ENCODE measurements around the gene TNS1. TPM values are rescaled to one million over a fixed set of nuclear protein-coding genes. Genes with fewer than 3 reads are reported as not detected.

TNS1 gene
- total RNA-seq, 1 donor from 2014 or later: 505 TPM

DNA sequence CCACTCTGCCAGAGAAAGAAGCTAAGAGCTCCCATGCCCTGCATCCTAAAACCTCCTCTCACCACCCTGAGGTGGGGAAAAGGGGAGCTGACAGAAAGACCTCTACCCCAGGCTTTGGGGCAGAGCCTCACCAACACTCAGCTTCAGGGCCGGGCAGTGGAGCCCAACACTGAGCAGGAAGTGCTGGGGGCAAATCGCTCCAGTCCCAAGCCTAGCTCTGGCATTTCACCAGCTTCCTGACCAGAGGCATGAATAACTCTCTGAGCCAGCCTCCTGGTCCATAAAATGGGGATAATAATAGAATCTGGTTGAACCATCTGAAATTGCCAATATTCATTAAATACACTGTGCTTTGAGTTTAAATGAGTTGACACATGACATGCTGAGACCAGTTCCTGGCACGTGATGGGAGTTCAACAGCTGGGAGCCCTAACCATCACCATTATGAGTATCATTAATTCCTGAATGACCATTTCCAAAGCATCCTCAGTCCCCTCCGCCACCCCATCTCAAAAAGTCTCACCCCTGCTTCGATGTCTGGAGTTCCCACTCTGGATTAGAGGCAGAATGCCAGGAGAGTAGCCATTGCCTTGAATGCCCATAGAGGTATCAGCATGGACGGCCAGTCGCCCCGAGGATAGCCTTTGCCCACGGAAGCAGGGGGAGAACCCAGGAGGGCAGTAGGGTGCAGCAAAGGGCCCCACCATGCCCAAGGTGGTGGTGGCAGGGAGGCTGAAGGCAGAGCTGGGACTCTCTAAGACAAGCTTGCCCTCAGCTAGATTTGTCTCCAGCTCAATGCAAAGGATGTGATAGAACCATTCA, 153.4 kb downstream of the TNS1 start:
- no peaks in the 10 kb centered on the region for H3K27me3 ChIP-seq (ENCODE audit: low read depth)
- peak overlapping the region; percentile 71 for H3K27ac ChIP-seq
- H3K4me1 ChIP-seq: peaks cover 89% of the 10 kb centered on the region
- peaks cover 6% of the 10 kb centered on the region for H3K9me3 ChIP-seq
- DNase-seq (no peak), ATAC-seq (peak in 1 of 2 donors; percentile 5)
- peaks cover 73% of the 10 kb centered on the region for H3K36me3 ChIP-seq
- H3K4me3 ChIP-seq: no peak overlapping the region
- intact Hi-C loops (cut with DNase I): no loop called here
- TF ChIP-seq, protein P1, sequence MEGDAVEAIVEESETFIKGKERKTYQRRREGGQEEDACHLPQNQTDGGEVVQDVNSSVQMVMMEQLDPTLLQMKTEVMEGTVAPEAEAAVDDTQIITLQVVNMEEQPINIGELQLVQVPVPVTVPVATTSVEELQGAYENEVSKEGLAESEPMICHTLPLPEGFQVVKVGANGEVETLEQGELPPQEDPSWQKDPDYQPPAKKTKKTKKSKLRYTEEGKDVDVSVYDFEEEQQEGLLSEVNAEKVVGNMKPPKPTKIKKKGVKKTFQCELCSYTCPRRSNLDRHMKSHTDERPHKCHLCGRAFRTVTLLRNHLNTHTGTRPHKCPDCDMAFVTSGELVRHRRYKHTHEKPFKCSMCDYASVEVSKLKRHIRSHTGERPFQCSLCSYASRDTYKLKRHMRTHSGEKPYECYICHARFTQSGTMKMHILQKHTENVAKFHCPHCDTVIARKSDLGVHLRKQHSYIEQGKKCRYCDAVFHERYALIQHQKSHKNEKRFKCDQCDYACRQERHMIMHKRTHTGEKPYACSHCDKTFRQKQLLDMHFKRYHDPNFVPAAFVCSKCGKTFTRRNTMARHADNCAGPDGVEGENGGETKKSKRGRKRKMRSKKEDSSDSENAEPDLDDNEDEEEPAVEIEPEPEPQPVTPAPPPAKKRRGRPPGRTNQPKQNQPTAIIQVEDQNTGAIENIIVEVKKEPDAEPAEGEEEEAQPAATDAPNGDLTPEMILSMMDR (IDR thresholded peaks at IDR 0.05): no peak

DNA sequence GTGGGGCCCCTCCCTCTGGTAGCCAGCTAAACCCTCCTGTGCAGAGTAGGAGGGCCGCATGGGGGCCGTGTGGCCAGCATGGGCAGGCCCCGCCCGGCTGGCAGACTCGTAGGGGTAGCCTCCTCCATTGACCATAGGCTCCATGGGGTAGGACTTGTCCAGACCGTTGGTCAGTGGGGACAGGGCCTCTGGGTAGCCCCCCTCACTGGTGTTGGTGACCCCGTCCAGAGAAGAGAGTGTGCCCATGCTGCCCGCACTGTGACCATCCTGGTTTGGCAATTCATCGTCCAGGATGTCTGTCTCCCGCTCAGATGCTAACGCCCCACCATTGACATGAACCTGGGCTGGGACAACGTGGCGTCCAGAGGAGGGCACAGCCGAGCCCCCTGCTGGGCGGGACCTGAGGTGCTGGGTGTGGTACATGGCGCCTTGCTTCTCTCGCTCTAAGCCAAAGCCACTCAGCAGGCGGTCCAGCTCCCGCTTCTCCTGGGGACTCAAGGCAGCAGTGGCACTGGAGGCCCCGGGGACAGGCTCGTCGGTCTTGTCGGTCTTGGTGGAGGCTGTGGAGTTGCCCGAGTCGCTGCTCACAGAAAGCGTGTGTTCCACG, 154.3 kb downstream of the TNS1 start:
- Histone ChIP-seq H3K4me1 (peaks cover 89% of the 10 kb centered on the region), H3K4me3 (no peak overlapping the region), H3K27me3 (ENCODE audit: low read depth) (no peaks in the 10 kb centered on the region), H3K27ac (peak overlapping the region; percentile 64), H3K36me3 (peaks cover 70% of the 10 kb centered on the region), H3K9me3 (peaks cover 6% of the 10 kb centered on the region)
- TF ChIP-seq, protein P1 (IDR thresholded peaks at IDR 0.05): no peak
- intact Hi-C loops (cut with DNase I): no loop called here
- ATAC-seq (no peak), DNase-seq (no peak)

DNA sequence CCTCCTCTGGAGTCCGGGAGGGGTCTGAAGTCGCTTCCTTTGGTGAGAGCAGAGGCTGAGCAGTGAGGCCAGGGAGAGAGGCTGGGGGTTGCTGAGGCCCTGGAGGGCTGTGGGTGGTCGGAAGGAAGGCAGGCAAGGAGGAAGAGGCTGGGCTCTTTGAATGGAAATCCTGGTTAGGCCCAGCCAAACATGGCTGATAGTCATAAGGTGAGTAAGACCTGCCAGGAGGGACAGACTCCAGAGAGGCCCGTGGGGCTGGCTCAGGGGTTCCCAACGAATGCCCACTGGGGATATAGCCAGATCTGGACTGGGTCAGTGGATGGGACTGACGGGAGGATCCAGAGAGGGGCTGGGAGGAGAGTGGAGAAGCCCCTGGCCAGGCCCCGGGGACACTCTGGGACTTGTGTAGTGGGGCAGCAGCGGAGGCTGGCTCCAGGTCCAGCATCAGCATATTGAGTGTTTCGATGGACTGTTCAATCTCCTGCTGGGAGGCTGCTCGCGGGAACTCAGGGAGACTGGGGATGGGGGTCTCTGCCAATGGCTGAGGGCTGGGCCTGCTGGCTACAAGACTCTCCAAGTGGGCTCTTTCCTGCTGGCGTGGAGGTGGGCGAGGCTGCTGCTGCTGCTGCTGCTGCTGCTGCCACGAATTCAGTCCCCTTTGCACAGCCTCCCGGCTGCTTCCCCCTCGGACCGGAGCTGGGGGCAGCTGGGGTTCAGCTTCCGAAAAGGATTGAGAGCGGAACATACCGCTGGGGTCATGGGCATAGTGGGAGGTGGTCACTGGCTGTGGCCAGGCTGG, 155.0 kb downstream of the TNS1 start:
- DNase-seq (no peak), ATAC-seq (no peak)
- intact Hi-C loops (cut with DNase I): no loop called here
- peaks cover 69% of the 10 kb centered on the region for H3K36me3 ChIP-seq
- H3K4me3 ChIP-seq: no peak overlapping the region
- H3K9me3 ChIP-seq: peaks cover 6% of the 10 kb centered on the region
- TF ChIP-seq, protein P1 (IDR thresholded peaks at IDR 0.05): no peak
- no peaks in the 10 kb centered on the region for H3K27me3 ChIP-seq (ENCODE audit: low read depth)
- H3K4me1 ChIP-seq: peaks cover 89% of the 10 kb centered on the region
- peak overlapping the region; percentile 64 for H3K27ac ChIP-seq

DNA sequence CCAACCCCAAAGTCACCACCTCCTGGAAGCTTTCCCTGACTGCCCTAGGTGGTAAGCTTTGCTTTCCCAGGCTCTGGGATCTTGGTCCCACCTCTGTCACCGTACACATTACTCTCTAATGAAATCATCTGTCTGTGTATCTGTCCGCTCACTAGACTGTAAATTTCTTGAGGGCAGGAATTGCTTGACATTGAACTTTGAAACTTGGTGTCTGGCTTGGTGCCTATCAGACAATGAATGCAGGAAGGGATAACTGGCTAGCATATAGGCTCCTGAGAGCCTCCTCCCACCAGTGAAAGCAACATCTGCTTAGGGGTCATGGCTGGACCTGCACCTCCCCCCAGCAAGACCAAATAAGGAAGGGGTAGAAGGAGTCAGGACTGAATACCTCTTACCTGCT, 155.7 kb downstream of the TNS1 start:
- H3K4me1 ChIP-seq: peaks cover 89% of the 10 kb centered on the region
- peaks cover 69% of the 10 kb centered on the region for H3K36me3 ChIP-seq
- TF ChIP-seq, protein P1 (IDR thresholded peaks at IDR 0.05): no peak
- ATAC-seq (no peak), DNase-seq (no peak)
- H3K27ac ChIP-seq: peak overlapping the region; percentile 64
- intact Hi-C loops (cut with DNase I): no loop called here
- no peaks in the 10 kb centered on the region for H3K27me3 ChIP-seq (ENCODE audit: low read depth)
- peaks cover 6% of the 10 kb centered on the region for H3K9me3 ChIP-seq
- H3K4me3 ChIP-seq: no peak overlapping the region

DNA sequence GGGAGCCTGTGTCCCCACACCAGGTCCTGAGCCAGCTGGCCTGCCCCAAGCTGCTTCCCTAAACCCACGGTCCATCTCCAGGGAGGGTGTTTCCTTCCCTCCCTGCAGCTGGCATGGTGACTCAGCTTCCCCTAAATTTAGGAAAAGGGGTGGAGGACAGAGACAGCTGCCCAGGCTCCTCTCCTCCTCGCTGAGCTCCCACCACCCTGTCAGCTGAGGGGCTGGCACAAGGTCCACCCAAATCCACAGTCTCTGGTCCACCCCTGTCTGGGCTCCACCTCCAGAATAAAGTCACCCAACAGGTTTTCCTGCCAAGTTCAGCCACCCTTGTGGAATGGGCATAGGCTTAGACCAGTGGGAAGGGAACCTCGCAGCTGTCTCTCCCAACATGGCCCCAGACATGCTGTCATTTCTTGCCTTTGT, 156.5 kb downstream of the TNS1 start:
- TF ChIP-seq, protein P1 (IDR thresholded peaks at IDR 0.05): no peak
- Histone ChIP-seq H3K4me1 (peaks cover 89% of the 10 kb centered on the region), H3K27me3 (ENCODE audit: low read depth) (no peaks in the 10 kb centered on the region), H3K9me3 (peaks cover 6% of the 10 kb centered on the region), H3K27ac (peak overlapping the region; percentile 64), H3K4me3 (no peak overlapping the region), H3K36me3 (peaks cover 73% of the 10 kb centered on the region)
- intact Hi-C loops (cut with DNase I): no loop called here
- DNase-seq: no peak
- peak; percentile 5 to 38 for ATAC-seq
